RWPE2 (cell line): Measurements from ENCODE around the gene BTG1.

ENCODE experiments used
- ATAC-seq: fragments of 200-7000 bp; cut with Tn5 transposase; 3 replicates; pipeline ENCODE4 v1.9.1; 2021; ENCODE audit warnings: low read depth
- DNase-seq: peaks from one replicate; pipeline ENCODE4 v3.0.0-alpha.2; 2020; ENCODE audit warnings: low spot score
- H3K27ac ChIP-seq: fragments of 450-650 bp; 2 replicates; pipeline ENCODE4 v1.5.1; 2017; ENCODE audit warnings: mild to moderate bottlenecking; ENCODE audit not compliant: poor library complexity, severe bottlenecking
- H3K27me3 ChIP-seq: fragments of 250-450 bp; sonication (Bioruptor Pico); 2 replicates; pipeline ENCODE4 v1.5.1; 2021; ENCODE audit warnings: mild to moderate bottlenecking, moderate library complexity; ENCODE audit not compliant: insufficient read depth, poor library complexity, severe bottlenecking
- H3K36me3 ChIP-seq: fragments of 250-450 bp; sonication (Bioruptor Pico); 2 replicates; pipeline ENCODE4 v1.5.1; 2020; ENCODE audit warnings: low read depth, mild to moderate bottlenecking, moderate library complexity
- H3K4me1 ChIP-seq: fragments of 250-450 bp; sonication (Bioruptor Pico); 2 replicates; pipeline ENCODE4 v1.5.1; 2021; ENCODE audit warnings: mild to moderate bottlenecking, moderate library complexity; ENCODE audit not compliant: insufficient read depth, poor library complexity, severe bottlenecking
- H3K4me3 ChIP-seq: fragments of 250-450 bp; sonication (Bioruptor Pico); 2 replicates; pipeline ENCODE4 v1.5.1; 2021; ENCODE audit warnings: mild to moderate bottlenecking, moderate library complexity; ENCODE audit not compliant: severe bottlenecking
- H3K9me3 ChIP-seq: fragments of 250-450 bp; sonication (Bioruptor Pico); 2 replicates; pipeline ENCODE4 v1.5.1; 2021; ENCODE audit warnings: mild to moderate bottlenecking, moderate library complexity; ENCODE audit not compliant: severe bottlenecking
- CTCF ChIP-seq: fragments of 450-650 bp; IDR thresholded peaks from one replicate; pipeline ENCODE4 v1.5.1; 2017; ENCODE audit warnings: mild to moderate bottlenecking, moderate library complexity; ENCODE audit not compliant: poor library complexity, severe bottlenecking

Gene BTG1

GRCh38 chr12:92145731-92146496 is at the start of gene BTG1:
TSS of gene BTG1 (minus strand) at chr12:92145846. CDS start at chr12:92145535, 311 bp downstream.
- no peaks in the 10 kb centered on the region for H3K27me3 ChIP-seq
- H3K27ac ChIP-seq, result peak within 1 kb of the TSS; percentile 95
- H3K4me3 ChIP-seq, result peak within 1 kb of the TSS; percentile 80
- H3K36me3 ChIP-seq, result peaks cover 39% of the 10 kb centered on the region
- no peaks in the 10 kb centered on the region for H3K9me3 ChIP-seq
- ATAC-seq (peak; percentile 80), DNase-seq (peak; percentile 98)
- peaks cover 9% of the 10 kb centered on the region for H3K4me1 ChIP-seq
- TF ChIP-seq CTCF, result no peak

GRCh38 chr12:92194561-92194960 is 48.9 kb upstream of the BTG1 start:
- H3K27me3 ChIP-seq, result no peaks in the 10 kb centered on the region
- TF ChIP-seq CTCF, result no peak
- DNase-seq, result no peak

GRCh38 chr12:92193846-92194245 is 48.2 kb upstream of the BTG1 start:
- Histone ChIP-seq H3K4me1 (no peaks in the 10 kb centered on the region), H3K9me3 (no peaks in the 10 kb centered on the region), H3K27me3 (no peaks in the 10 kb centered on the region), H3K27ac (no peak overlapping the region), H3K36me3 (no peaks in the 10 kb centered on the region), H3K4me3 (no peak overlapping the region)
- DNase-seq, result no peak
- no peak for ATAC-seq
- no peak for TF ChIP-seq CTCF

More at GRCh38 chr12:92194561-92194960, 48.9 kb upstream of the BTG1 start:
- ATAC-seq, result no peak
- H3K27ac ChIP-seq, result no peak overlapping the region
- no peaks in the 10 kb centered on the region for H3K4me1 ChIP-seq
- H3K9me3 ChIP-seq, result no peaks in the 10 kb centered on the region
- H3K4me3 ChIP-seq, result no peak overlapping the region
- no peaks in the 10 kb centered on the region for H3K36me3 ChIP-seq

DNA sequence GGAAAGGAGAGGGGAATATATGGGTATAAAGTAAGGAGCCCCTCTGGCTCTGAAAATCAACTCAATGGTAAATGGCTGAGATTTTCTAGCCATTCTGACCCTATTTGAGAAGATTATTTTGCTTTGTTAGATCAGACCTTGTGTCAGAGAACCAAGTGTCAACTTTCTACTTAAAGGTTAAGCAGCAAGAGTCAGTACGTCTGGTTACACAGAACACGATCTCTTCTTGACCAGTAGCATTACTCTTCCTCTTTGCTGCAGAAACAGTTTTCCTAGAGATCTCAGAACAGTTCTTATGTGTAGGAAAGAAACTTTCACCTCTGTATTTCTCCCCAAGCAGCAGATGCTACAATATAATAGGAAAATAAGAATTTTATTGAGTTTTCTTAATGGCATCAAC is 47.4 kb upstream of the BTG1 start:
- Histone ChIP-seq H3K27ac (no peak overlapping the region), H3K27me3 (no peaks in the 10 kb centered on the region), H3K4me1 (no peaks in the 10 kb centered on the region), H3K9me3 (no peaks in the 10 kb centered on the region), H3K4me3 (no peak overlapping the region), H3K36me3 (no peaks in the 10 kb centered on the region)
- TF ChIP-seq CTCF, result no peak
- no peak for DNase-seq
- ATAC-seq, result no peak

DNA sequence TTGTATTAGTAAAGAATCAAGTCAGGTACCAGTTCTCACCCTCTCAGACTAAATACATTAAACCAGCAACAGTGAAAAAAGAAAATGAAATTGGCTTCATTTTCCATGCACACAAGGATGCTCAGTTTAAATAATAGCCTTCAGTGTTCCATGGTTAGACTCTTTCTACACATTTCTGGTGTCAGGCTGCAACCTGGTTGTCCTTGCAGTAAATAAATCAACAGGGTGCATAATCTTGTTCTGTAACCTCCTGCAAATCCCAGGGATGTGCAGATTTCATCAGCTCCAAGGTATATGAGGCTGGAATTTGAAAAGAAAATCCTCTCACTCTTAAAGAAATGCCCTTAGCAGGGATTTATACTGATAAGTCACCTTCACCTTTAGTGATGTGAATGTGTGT is 46.7 kb upstream of the BTG1 start:
- ATAC-seq (no peak), DNase-seq (no peak)
- H3K27me3 ChIP-seq, result no peaks in the 10 kb centered on the region
- TF ChIP-seq CTCF, result no peak
- no peaks in the 10 kb centered on the region for H3K36me3 ChIP-seq
- no peaks in the 10 kb centered on the region for H3K4me1 ChIP-seq
- H3K9me3 ChIP-seq, result no peaks in the 10 kb centered on the region
- H3K4me3 ChIP-seq, result no peak overlapping the region
- no peak overlapping the region for H3K27ac ChIP-seq
